ENCODE measurements around the gene RFTN1. TPM values are rescaled to one million over a fixed set of nuclear protein-coding genes. Genes with fewer than 3 reads are reported as not detected.

RFTN1 gene
- total and polyA plus RNA-seq, 2 experiments from 2014 or later, result 3.3 to 7.2 TPM

DNA sequence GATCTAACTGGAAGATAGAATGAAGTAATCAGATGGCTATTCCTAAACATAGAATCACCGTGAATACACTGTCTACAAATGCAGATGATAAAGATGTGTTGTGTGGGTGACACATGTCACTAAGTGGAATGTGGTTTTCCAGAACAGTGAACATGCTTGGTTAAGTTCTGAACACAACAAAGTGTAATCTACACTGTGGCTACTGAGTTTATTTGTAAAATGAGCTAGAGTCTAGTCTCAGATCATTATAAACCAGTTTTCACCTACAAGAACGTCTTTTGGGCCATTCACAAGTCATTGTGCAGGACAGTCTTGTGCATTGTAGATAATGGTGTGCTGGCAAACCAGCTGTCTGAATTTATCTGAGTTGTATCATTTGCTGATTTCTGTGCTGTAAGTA is 213.2 kb downstream of the RFTN1 start:
- H3K27me3 Mint-ChIP-seq (ENCODE audit: insufficient read depth, low read depth, poor library complexity), result peaks cover 1% of the 10 kb centered on the region
- H3K9me3 Mint-ChIP-seq, result peaks cover 6% of the 10 kb centered on the region; the same call in 2 of the 3 replicates
- Histone ChIP-seq H3K79me2 (replicated peaks; ENCODE audit: insufficient read depth) (no peaks in the 10 kb centered on the region; the same call in 1 of the 2 replicates), H3K9me2 (ENCODE audit: insufficient read depth) (no peaks in the 10 kb centered on the region), H2AFZ (no peak overlapping the region), H3K4me2 (no peak overlapping the region; the same call in 1 of the 2 replicates), H3F3A (replicated peaks; ENCODE audit: low read depth) (0 out of 2 replicates have a peak, but pooled peaks cover 2% of the 10 kb centered on the region), H3K36me3 (ENCODE audit: insufficient read depth) (peaks cover 14% of the 10 kb centered on the region; the same call in 1 of the 2 replicates), H3K4me3 (no peak overlapping the region), H3K27me3 (ENCODE audit: insufficient read depth) (no peaks in the 10 kb centered on the region), H3K27ac (ENCODE audit: low read depth) (no peak overlapping the region), H4K20me1 (replicated peaks; ENCODE audit: insufficient read depth) (no peaks in the 10 kb centered on the region), H3K4me1 (ENCODE audit: insufficient read depth) (peaks cover 42% of the 10 kb centered on the region)
- peaks cover 56% of the 10 kb centered on the region for H3K4me1 Mint-ChIP-seq
- peaks cover 62% of the 10 kb centered on the region for H3K36me3 Mint-ChIP-seq (ENCODE audit: low read depth)
- ATAC-seq (no peak), DNase-seq (ENCODE audit: low spot score) (no peak)
- no peak overlapping the region for H3K4me3 Mint-ChIP-seq
- TF ChIP-seq REST (IDR thresholded peaks at IDR 0.05; ENCODE audit: unreplicated experiment) (no peak), EZH2phosphoT487 (IDR thresholded peaks at IDR 0.05; ENCODE audit: unreplicated experiment) (no peak), ZNF331 (CRISPR knock-in tag; IDR thresholded peaks at IDR 0.05; ENCODE audit: low read depth) (no peak), ZNF114 (CRISPR knock-in tag; IDR thresholded peaks at IDR 0.05) (no peak), JUNB (IDR thresholded peaks at IDR 0.05; ENCODE audit: unreplicated experiment) (no peak), NANOG (IDR thresholded peaks at IDR 0.05; ENCODE audit: borderline replicate concordance) (no peak), POLR2AphosphoS5 (IDR thresholded peaks at IDR 0.05; ENCODE audit: low read depth) (no peak), EZH2 (IDR thresholded peaks at IDR 0.05; ENCODE audit: low read depth, unreplicated experiment) (no peak), CREB1 (CRISPR knock-in tag; IDR thresholded peaks at IDR 0.05; ENCODE audit: low read depth) (no peak), STAT1 (IDR thresholded peaks at IDR 0.05; ENCODE audit: unreplicated experiment) (no peak), CTCF (conservative IDR thresholded peaks at IDR 0.05; ENCODE audit: low read depth in 2 of 2) (no peak), ZNF462 (CRISPR knock-in tag; IDR thresholded peaks at IDR 0.05) (no peak)
- TF ChIP-seq, protein P1, sequence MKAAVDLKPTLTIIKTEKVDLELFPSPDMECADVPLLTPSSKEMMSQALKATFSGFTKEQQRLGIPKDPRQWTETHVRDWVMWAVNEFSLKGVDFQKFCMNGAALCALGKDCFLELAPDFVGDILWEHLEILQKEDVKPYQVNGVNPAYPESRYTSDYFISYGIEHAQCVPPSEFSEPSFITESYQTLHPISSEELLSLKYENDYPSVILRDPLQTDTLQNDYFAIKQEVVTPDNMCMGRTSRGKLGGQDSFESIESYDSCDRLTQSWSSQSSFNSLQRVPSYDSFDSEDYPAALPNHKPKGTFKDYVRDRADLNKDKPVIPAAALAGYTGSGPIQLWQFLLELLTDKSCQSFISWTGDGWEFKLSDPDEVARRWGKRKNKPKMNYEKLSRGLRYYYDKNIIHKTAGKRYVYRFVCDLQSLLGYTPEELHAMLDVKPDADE (IDR thresholded peaks at IDR 0.05), result no peak
- no peak overlapping the region for H3K27ac Mint-ChIP-seq

All from GM23338 (cell line).